Hepatocyte (in vitro differentiated cells): ENCODE results near the gene SLC30A5. TPM values are rescaled to one million over a fixed set of nuclear protein-coding genes. Genes with fewer than 3 reads are reported as not detected.
"Not testable (repeated sequence)": the region's sequence is repeated elsewhere in the genome, so short reads cannot be mapped to it uniquely, and the experiment has no call there.

ENCODE experiments used
- DNase-seq: peaks from one replicate; pipeline ENCODE4 v3.0.0-alpha.2; 2016; ENCODE audit warnings: low spot score
- H2AFZ ChIP-seq: fragments of 200-600 bp; sonication (generic); 2 replicates; pipeline ENCODE4 v1.6.0; 2016; ENCODE audit warnings: antibody characterized with exemption, mild to moderate bottlenecking
- H3K27ac ChIP-seq: fragments of 200-600 bp; sonication (generic); 2 replicates; pipeline ENCODE4 v1.5.1; 2016; ENCODE audit warnings: mild to moderate bottlenecking
- H3K27me3 ChIP-seq: fragments of 200-600 bp; sonication (generic); 2 replicates; pipeline ENCODE4 v1.6.1; 2016
- H3K36me3 ChIP-seq: fragments of 200-600 bp; sonication (generic); replicated peaks from 2 replicates; pipeline ENCODE4 v1.5.1; 2016; ENCODE audit warnings: low read depth; ENCODE audit not compliant: insufficient read depth
- H3K4me1 ChIP-seq: fragments of 200-600 bp; sonication (generic); 2 replicates; pipeline ENCODE4 v1.5.1; 2016; ENCODE audit warnings: mild to moderate bottlenecking, moderate library complexity; ENCODE audit not compliant: insufficient read depth
- H3K4me2 ChIP-seq: fragments of 200-600 bp; sonication (generic); 2 replicates; pipeline ENCODE4 v1.6.0; 2016
- H3K4me3 ChIP-seq: fragments of 200-600 bp; sonication (generic); 2 replicates; pipeline ENCODE4 v1.5.1; 2016; ENCODE audit warnings: mild to moderate bottlenecking
- H3K79me2 ChIP-seq: fragments of 200-600 bp; sonication (generic); 2 replicates; pipeline ENCODE4 v1.6.0; 2017; ENCODE audit warnings: mild to moderate bottlenecking
- H3K9me2 ChIP-seq: fragments of 200-600 bp; sonication (generic); replicated peaks from 2 replicates; pipeline ENCODE4 v1.6.0; 2017; ENCODE audit warnings: mild to moderate bottlenecking; ENCODE audit not compliant: insufficient read depth
- H3K9me3 ChIP-seq: fragments of 200-600 bp; sonication (generic); 2 replicates; pipeline ENCODE4 v1.5.1; 2016; ENCODE audit warnings: low read depth, mild to moderate bottlenecking
- H4K20me1 ChIP-seq: fragments of 200-600 bp; sonication (generic); 2 replicates; pipeline ENCODE4 v1.6.0; 2016; ENCODE audit warnings: mild to moderate bottlenecking; ENCODE audit not compliant: insufficient read depth, poor library complexity, severe bottlenecking
- EZH2 ChIP-seq: fragments of 200-600 bp; sonication (generic); IDR thresholded peaks from 2 replicates; pipeline ENCODE4 v1.6.1; 2016; ENCODE audit warnings: antibody characterized with exemption, mild to moderate bottlenecking, borderline replicate concordance
- EZH2phosphoT487 ChIP-seq: fragments of 200-600 bp; sonication (generic); IDR thresholded peaks from one replicate; pipeline ENCODE4 v1.6.1; 2018; ENCODE audit warnings: antibody characterized with exemption, mild to moderate bottlenecking, low read depth, moderate library complexity; ENCODE audit not compliant: unreplicated experiment, severe bottlenecking
- WGBS: methylation state at CpG from one replicate; pipeline ENCODE4 v1.1.6; 2016; ENCODE audit warnings: low lambda C conversion rate; ENCODE audit errors: missing lambda C conversion rate; 5-methylcytosine and 5-hydroxymethylcytosine counted together
- polyA plus RNA-seq: library from polyadenylated mRNA; unstranded; fragments of >200 nt; fragmentation: Nextera tagmentation; extraction: Ambion mirVana; gene quantifications from 2 replicates; pipeline ENCODE4 v1.2.1, GENCODE V29; 2016
- total RNA-seq: library from RNA; depleted of rRNA; stranded (reverse); fragments of >200 nt; gene quantifications from 2 replicates; pipeline ENCODE4 v1.2.3, GENCODE V29; 2014
- TF ChIP-seq, protein P1 (sequence below): fragments of 200-600 bp; sonication (generic); IDR thresholded peaks from 2 replicates; pipeline ENCODE4 v1.5.1; 2016; ENCODE audit warnings: antibody characterized with exemption, mild to moderate bottlenecking; ENCODE audit not compliant: poor library complexity

SLC30A5 gene
- total and polyA plus RNA-seq, 2 experiments from 2014 or later = 52.7 to 67.3 TPM

- Histone ChIP-seq H3K79me2 (peaks cover 11% of the 10 kb centered on the region), H3K9me2 (no peaks in the 10 kb centered on the region), H3K9me3 (no peaks in the 10 kb centered on the region), H4K20me1 (no peaks in the 10 kb centered on the region), H3K4me3 (no peak overlapping the region), H2AFZ (no peak overlapping the region), H3K27me3 (no peaks in the 10 kb centered on the region), H3K4me2 (no peak overlapping the region), H3K4me1 (no peaks in the 10 kb centered on the region), H3K27ac (no peak overlapping the region), H3K36me3 (no peaks in the 10 kb centered on the region)
- 95% methylated on average over 4 of the region's 4 CpGs for WGBS
- DNase-seq = no peak
- TF ChIP-seq, protein P1, sequence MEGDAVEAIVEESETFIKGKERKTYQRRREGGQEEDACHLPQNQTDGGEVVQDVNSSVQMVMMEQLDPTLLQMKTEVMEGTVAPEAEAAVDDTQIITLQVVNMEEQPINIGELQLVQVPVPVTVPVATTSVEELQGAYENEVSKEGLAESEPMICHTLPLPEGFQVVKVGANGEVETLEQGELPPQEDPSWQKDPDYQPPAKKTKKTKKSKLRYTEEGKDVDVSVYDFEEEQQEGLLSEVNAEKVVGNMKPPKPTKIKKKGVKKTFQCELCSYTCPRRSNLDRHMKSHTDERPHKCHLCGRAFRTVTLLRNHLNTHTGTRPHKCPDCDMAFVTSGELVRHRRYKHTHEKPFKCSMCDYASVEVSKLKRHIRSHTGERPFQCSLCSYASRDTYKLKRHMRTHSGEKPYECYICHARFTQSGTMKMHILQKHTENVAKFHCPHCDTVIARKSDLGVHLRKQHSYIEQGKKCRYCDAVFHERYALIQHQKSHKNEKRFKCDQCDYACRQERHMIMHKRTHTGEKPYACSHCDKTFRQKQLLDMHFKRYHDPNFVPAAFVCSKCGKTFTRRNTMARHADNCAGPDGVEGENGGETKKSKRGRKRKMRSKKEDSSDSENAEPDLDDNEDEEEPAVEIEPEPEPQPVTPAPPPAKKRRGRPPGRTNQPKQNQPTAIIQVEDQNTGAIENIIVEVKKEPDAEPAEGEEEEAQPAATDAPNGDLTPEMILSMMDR = no peak
- TF ChIP-seq EZH2 (no peak), EZH2phosphoT487 (no peak)
These were observed 12.4 kb downstream of the SLC30A5 start for GRCh38 chr5:69105996-69106906.

DNA sequence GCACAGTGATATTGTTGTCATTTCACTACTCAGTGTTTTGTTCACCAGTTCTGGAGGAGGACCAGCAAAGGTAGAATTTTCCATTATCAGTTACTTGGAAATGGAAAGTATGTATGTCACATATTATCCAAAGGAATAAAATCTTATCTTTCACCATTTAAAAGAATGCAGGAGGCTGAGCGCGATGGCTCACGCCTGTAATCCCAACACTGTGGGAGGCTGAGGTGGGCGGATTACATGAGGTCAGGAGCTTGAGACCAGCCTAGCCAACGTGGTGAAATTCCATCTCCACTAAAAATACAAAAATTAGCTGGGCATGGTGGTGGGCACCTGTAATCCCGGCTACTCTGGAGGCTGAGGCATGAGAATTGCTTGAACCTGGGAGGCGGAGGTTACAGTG is 14.6 kb downstream of the SLC30A5 start:
- H3K27ac ChIP-seq, H4K20me1 ChIP-seq, H3K27me3 ChIP-seq, H3K9me3 ChIP-seq, H3K9me2 ChIP-seq, H2AFZ ChIP-seq, H3K4me2 ChIP-seq, H3K4me1 ChIP-seq, H3K79me2 ChIP-seq, H3K36me3 ChIP-seq, DNase-seq, H3K4me3 ChIP-seq: not testable (repeated sequence)
- 94% methylated on average over 7 of the region's 7 CpGs for WGBS

DNA sequence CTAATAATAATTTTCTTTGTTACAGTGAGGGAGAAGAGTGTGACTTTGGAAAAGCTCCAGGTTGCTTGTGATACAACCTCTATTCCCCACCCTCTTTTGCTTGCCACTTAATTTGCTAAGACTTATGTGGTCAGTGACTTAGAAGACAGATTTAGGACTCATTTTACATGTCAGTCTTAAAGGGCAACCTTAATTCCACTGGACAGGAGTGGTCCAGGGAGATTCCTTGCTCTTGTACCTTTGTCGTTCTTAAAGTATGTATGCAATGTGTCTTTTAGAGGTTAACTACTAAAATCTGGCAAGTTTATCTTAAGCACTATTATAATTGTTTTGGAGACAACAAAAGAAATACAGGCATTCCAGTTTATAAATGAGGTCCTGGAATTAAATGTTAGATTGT is 20.0 kb downstream of the SLC30A5 start:
- H4K20me1 ChIP-seq = no peaks in the 10 kb centered on the region
- H2AFZ ChIP-seq = no peak overlapping the region
- H3K9me2 ChIP-seq = no peaks in the 10 kb centered on the region
- no peak overlapping the region for H3K4me3 ChIP-seq
- TF ChIP-seq EZH2phosphoT487 (no peak), EZH2 (no peak)
- TF ChIP-seq, protein P1 = no peak
- 88% methylated on average over 1 of the region's 1 CpG for WGBS
- no peak for DNase-seq
- H3K36me3 ChIP-seq = no peaks in the 10 kb centered on the region
- H3K4me1 ChIP-seq = no peaks in the 10 kb centered on the region
- no peaks in the 10 kb centered on the region for H3K27me3 ChIP-seq
- H3K79me2 ChIP-seq = no peaks in the 10 kb centered on the region
- no peak overlapping the region for H3K27ac ChIP-seq
- no peak overlapping the region for H3K4me2 ChIP-seq
- no peaks in the 10 kb centered on the region for H3K9me3 ChIP-seq

- Histone ChIP-seq H3K4me2 (no peak overlapping the region), H3K9me3 (no peaks in the 10 kb centered on the region), H3K4me1 (no peaks in the 10 kb centered on the region), H2AFZ (no peak overlapping the region), H3K27ac (no peak overlapping the region), H4K20me1 (no peaks in the 10 kb centered on the region), H3K36me3 (no peaks in the 10 kb centered on the region), H3K27me3 (no peaks in the 10 kb centered on the region), H3K4me3 (no peak overlapping the region), H3K9me2 (no peaks in the 10 kb centered on the region), H3K79me2 (no peaks in the 10 kb centered on the region)
- TF ChIP-seq, protein P1 = no peak
- TF ChIP-seq EZH2 (no peak), EZH2phosphoT487 (no peak)
- WGBS = 98% methylated on average over 3 of the region's 3 CpGs
- no peak for DNase-seq
These were observed 21.7 kb downstream of the SLC30A5 start for GRCh38 chr5:69115526-69115925.
